GM10266 (cell line): Measurements from ENCODE around the gene IGLL1.
"Not testable (repeated sequence)": the region's sequence is repeated elsewhere in the genome, so short reads cannot be mapped to it uniquely, and the experiment has no call there.

Experiments used
- DNase-seq: peaks from one replicate; pipeline ENCODE4 v3.0.0; 2012; ENCODE audit errors: extremely low spot score
- TF ChIP-seq, protein P1 (sequence below): IDR thresholded peaks from 2 replicates; pipeline ENCODE4 v1.5.1; 2012; ENCODE audit warnings: mild to moderate bottlenecking, low read depth; ENCODE audit not compliant: control insufficient read depth, insufficient read depth; ENCODE audit errors: missing control alignments

The IGLL1 gene

DNA sequence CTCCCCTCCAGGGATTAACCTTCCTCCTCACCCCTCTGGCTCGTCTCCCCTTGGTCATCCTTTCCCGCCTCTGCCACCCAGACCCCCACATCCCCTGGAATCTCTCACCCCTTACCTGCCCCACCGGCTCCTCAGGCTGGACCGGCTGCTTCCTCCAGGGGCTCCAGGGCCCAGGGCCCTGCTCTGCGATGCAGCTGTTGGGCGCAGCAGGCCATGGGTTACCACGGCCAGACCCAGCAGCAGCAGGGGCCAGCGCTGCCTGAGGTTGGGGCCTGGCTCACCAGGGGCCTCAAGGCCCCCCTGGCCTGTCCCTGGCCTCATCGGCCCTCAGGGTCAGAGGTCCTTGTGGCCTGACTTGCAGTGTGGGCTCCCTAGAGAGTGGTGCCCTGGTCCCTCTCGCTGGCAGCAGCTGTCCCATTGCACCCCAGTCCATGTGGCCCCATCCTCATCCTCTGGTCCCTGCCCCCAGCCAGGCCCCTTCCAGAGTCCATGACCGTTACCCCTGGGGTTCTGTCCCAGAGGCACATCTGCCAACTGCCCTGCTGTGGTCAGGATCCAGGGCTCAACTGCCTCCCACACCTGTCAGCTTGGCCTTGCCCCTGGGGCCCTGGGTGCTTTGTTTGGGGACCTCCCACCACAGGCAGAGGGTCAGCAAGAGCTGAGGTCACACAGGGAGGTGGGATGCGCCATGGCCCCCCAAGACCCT is at the start of gene IGLL1:
Gene IGLL1, minus strand, starts transcription at position 421 of the 706 bp plus-strand sequence. Its CDS starts 100 bp downstream, at position 321.
- TF ChIP-seq, protein P1, sequence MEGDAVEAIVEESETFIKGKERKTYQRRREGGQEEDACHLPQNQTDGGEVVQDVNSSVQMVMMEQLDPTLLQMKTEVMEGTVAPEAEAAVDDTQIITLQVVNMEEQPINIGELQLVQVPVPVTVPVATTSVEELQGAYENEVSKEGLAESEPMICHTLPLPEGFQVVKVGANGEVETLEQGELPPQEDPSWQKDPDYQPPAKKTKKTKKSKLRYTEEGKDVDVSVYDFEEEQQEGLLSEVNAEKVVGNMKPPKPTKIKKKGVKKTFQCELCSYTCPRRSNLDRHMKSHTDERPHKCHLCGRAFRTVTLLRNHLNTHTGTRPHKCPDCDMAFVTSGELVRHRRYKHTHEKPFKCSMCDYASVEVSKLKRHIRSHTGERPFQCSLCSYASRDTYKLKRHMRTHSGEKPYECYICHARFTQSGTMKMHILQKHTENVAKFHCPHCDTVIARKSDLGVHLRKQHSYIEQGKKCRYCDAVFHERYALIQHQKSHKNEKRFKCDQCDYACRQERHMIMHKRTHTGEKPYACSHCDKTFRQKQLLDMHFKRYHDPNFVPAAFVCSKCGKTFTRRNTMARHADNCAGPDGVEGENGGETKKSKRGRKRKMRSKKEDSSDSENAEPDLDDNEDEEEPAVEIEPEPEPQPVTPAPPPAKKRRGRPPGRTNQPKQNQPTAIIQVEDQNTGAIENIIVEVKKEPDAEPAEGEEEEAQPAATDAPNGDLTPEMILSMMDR = no peak
- no peak for DNase-seq

DNA sequence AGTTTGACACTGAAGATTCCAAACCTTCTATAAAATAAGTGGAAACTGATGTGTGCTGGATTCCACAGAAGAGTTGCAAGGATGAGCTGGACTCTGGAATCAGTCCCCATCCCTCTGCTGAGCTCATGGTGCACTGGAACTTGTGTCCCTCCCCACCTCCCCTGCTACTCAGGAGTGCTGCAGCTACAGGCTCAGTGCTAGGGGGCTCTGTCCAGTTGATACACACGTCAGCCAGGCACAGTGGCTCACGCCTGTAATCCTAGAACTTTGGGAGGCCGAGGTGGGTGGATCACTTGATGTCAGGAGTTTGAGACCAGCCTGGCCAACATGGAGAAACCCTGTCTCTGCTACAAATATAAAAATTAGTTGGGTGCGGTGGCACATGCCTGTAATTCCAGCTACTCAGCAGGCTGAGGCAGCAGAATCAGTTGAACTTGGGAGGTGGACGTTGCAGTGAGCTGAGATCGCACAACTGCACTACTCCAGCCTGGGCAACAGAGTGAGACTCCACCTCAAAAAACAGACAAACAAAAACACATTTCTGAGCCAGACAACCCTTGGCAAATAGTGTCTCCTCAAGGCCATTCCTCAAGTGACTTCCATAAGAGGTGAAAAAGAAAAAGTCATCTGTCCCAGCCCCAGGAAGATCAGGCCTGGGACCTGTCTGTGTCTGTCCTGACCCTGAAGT is 48.1 kb upstream of the IGLL1 start:
- not testable (repeated sequence) for DNase-seq

DNA sequence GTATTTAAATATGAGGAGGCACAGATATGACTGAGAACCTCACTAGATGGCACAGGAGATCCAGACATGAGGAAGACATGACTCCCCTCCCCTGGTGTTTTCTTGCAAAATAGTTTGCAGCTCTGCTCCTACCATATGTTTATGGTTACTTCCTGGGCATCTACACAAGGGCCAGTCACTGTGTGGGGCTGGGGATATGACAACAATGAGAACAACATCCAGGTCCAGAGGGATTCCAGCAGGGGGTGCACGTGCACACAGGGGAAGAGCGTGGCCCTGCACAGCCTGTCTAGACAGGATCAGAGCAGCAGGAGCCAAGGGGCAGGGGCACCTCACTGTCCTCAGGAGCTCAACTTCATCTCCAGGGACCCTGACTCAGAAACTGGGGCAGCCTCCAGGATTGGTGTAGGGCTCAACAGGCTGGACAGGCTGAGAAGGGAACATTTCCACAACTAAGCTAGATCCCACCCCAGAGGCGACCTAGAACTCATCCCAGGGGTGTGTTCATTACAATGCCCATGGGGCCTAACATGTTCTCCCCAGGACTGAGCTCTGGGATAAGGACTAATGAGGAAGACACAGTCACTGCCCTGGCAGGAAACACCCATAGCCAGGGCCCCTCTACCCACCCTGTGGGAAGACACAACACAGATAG is 47.4 kb upstream of the IGLL1 start:
- TF ChIP-seq, protein P1 = peak; percentile 49
- peak; percentile 28 for DNase-seq

DNA sequence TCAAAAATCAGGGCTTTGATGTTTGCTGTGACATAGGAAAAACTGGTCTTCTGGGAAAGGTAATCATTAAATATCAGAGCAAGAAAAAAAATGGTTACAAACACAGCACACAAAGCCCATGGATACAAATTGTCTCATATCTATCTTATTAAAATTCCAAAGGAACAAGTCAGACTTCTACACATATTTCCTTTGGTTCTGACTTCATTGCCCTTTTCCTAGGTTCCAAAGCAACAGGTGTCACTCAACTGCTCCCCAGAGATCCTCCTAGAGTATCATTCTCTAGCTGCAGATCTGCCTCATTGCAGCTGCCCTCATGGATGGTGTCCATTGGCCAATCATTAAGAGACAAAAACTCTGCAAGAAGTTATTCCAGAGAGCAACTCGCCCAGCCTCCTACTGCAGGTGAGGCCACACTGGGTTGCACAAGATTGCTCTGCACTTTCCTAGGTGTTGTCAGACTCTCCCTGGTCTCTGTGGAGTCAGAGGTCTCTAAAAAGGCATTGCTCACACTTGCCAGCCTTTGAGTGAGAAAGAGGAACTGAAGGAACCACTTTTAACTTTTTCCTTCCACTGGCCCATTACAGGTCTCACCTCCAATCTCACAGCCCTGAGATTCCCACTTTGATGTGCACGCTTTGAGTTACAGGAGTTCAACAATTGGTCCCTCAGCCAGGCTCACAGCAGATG is 46.3 kb upstream of the IGLL1 start:
- DNase-seq = no peak
- TF ChIP-seq, protein P1 = no peak

DNA sequence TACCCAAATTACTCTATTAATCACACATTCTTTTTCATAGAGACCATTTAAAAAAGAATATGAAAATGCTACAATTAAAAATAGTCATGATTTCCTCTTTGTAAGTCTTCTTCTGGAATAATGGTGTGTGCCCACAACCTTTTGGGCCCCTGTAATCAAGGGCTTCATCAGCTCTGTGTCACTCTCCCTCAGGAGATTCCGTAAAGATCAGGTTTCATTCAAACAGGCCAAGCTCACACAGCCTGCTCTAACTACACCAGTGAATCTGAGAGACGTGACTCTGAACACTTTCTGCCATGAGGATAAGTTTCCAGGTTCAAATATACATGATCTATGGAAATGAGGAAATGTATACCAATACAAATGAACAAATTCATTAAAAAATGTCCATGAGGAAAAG is 42.5 kb upstream of the IGLL1 start:
- no peak for DNase-seq
- TF ChIP-seq, protein P1 = no peak

DNA sequence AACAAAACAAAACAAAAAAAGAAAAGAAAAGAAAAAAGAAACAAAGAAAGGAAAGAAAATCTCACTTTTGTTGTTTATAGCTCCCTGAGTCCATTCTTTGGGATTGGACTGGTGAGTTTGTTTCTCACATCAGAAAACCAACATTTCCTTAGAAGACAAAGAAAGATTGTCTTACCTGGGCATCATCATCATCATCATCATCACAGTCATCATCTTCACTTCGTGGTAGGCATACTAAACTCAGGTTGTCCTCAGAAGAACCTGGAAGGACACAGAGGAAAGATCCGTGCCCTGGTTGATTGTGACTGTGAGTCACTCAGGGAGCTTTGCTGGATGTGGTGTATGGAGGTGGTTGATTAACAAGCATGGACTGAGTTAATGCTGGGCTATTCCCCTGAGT is 41.8 kb upstream of the IGLL1 start:
- DNase-seq = not testable (repeated sequence)

DNA sequence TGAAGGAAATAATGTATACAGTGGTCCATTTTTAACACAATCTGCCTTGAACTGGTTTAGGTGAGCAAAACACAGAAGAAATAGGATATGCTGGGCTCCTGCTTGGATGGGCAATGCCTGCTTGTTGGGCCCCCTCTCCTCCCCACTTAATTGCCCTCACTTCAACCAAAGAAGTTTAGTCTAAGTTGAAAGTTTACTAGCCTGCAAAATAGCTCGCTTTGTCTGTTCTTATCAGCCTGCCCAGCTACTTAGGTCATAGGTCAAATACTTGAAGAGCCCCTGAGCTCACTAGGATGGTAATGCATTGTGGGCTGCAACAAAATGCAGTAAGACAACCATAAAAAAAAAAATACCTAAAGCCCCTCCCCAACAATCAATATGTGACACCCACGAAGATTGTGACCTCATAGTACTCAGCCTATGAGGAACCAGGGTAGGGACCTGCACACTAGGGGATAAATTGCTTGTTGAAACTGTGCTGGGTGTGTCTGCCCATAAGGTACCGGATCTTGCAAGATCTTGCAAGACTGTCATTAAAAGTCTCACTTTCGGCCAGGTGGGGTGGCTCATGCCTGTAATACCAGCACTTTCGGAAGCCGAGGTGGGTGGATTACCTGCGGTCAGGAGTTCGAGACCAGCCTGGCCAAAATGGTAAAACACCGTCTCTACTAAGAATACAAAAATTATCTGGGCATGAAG is 41.1 kb upstream of the IGLL1 start:
- TF ChIP-seq, protein P1 = no peak
- DNase-seq = no peak
